Fibroblast of mammary gland (primary cell): ENCODE measurements around the gene TFAM.

Experiments used
- DNase-seq: peaks from one replicate; pipeline ENCODE4 v3.0.0-alpha.2; 2010; ENCODE audit warnings: low read depth
- H3K4me3 ChIP-seq: 2 replicates; pipeline ENCODE4 v1.5.1; 2011; ENCODE audit warnings: low read depth, mild to moderate bottlenecking, low read length, moderate library complexity; ENCODE audit not compliant: control insufficient read depth
- CTCF ChIP-seq: conservative IDR thresholded peaks from 2 replicates; pipeline ENCODE4 v1.5.1; 2011; ENCODE audit warnings: low read depth, low read length, inconsistent platforms; ENCODE audit not compliant: control insufficient read depth, insufficient read depth

Gene TFAM

GRCh38 chr10:58448121-58448935 is 63.1 kb downstream of the TFAM start:
- TF ChIP-seq CTCF, result no peak
- no peak overlapping the region for H3K4me3 ChIP-seq
- no peak for DNase-seq
